ENCODE measurements around the gene TUB.

The TUB gene

GRCh38 chr11:8110396-8110795 is 29.4 kb downstream of the TUB start:
- H4K20me1 ChIP-seq, result no peaks in the 10 kb centered on the region
- H3K4me2 ChIP-seq, result no peak overlapping the region
- no peak overlapping the region for H3K4me3 ChIP-seq
- H3K4me1 ChIP-seq, result no peaks in the 10 kb centered on the region
- no peak for TF ChIP-seq Cebpa-rat (IDR thresholded peaks at IDR 0.05)
- 0 out of 22 replicates have a peak, but pooled peaks cover 0 to 8% (median 0%) of the 10 kb centered on the region in 11 experiments for H3K36me3 ChIP-seq
- H3K27ac ChIP-seq, result no peak overlapping the region
- no peaks in the 10 kb centered on the region for H3K27me3 ChIP-seq
- H3K9ac ChIP-seq, result no peak overlapping the region
- H3K9me3 ChIP-seq (replicated peaks in 1 of 11), result peaks cover 21 to 25% (median 24%) of the 10 kb centered on the region in 11 experiments

GRCh38 chr11:8111636-8112035 is 30.6 kb downstream of the TUB start:
- Histone ChIP-seq H3K4me2 (no peak overlapping the region), H3K4me3 (no peak overlapping the region), H3K9ac (no peak overlapping the region), H3K27me3 (no peaks in the 10 kb centered on the region), H3K4me1 (no peaks in the 10 kb centered on the region), H3K36me3 (0 out of 22 replicates have a peak, but pooled peaks cover 0 to 4% (median 0%) of the 10 kb centered on the region in 11 experiments), H3K27ac (no peak overlapping the region), H3K9me3 (replicated peaks in 1 of 11) (peaks cover 25 to 33% (median 31%) of the 10 kb centered on the region in 11 experiments), H4K20me1 (no peaks in the 10 kb centered on the region)
- no peak for TF ChIP-seq Cebpa-rat (IDR thresholded peaks at IDR 0.05)

- Histone ChIP-seq H4K20me1 (no peaks in the 10 kb centered on the region), H3K36me3 (no peaks in the 10 kb centered on the region), H3K4me3 (no peak overlapping the region), H3K27ac (no peak overlapping the region), H3K9me3 (replicated peaks in 1 of 11) (peaks cover 0 to 18% (median 12%) of the 10 kb centered on the region in 11 experiments; a peak in 16 of 22 replicates), H3K4me1 (no peaks in the 10 kb centered on the region), H3K4me2 (no peak overlapping the region), H3K27me3 (no peaks in the 10 kb centered on the region), H3K9ac (no peak overlapping the region)
- no peak for TF ChIP-seq Cebpa-rat (IDR thresholded peaks at IDR 0.05)
These were observed 41.3 kb downstream of the TUB start for GRCh38 chr11:8122173-8122764.

GRCh38 chr11:8126649-8127289 is 45.8 kb downstream of the TUB start:
- Histone ChIP-seq H3K4me3 (no peak overlapping the region), H3K9me3 (replicated peaks in 1 of 11) (no peaks in the 10 kb centered on the region), H3K4me2 (no peak overlapping the region), H3K9ac (no peak overlapping the region), H3K4me1 (no peaks in the 10 kb centered on the region), H3K27me3 (no peaks in the 10 kb centered on the region), H4K20me1 (no peaks in the 10 kb centered on the region), H3K36me3 (no peaks in the 10 kb centered on the region), H3K27ac (no peak overlapping the region)
- TF ChIP-seq Cebpa-rat (IDR thresholded peaks at IDR 0.05), result no peak

- Histone ChIP-seq H3K27me3 (no peaks in the 10 kb centered on the region), H3K27ac (no peak overlapping the region), H3K4me2 (no peak overlapping the region), H3K9me3 (replicated peaks in 1 of 11) (no peaks in the 10 kb centered on the region), H3K36me3 (no peaks in the 10 kb centered on the region), H3K4me1 (no peaks in the 10 kb centered on the region), H4K20me1 (no peaks in the 10 kb centered on the region), H3K4me3 (no peak overlapping the region), H3K9ac (no peak overlapping the region)
- TF ChIP-seq Cebpa-rat (IDR thresholded peaks at IDR 0.05), result no peak
These were observed 46.4 kb downstream of the TUB start for GRCh38 chr11:8127447-8127846.

GRCh38 chr11:8138526-8138925 is 57.5 kb downstream of the TUB start:
- Histone ChIP-seq H3K4me1 (no peaks in the 10 kb centered on the region), H3K36me3 (no peaks in the 10 kb centered on the region), H4K20me1 (no peaks in the 10 kb centered on the region), H3K9me3 (replicated peaks in 1 of 11) (peaks cover 0 to 4% (median 0%) of the 10 kb centered on the region in 11 experiments; a peak in 2 of 22 replicates), H3K4me3 (no peak overlapping the region), H3K9ac (no peak overlapping the region), H3K4me2 (no peak overlapping the region), H3K27me3 (no peaks in the 10 kb centered on the region), H3K27ac (no peak overlapping the region)
- TF ChIP-seq Cebpa-rat (IDR thresholded peaks at IDR 0.05), result no peak

GRCh38 chr11:8149726-8150125 is 68.7 kb downstream of the TUB start:
- H3K27ac ChIP-seq, result no peak overlapping the region
- no peaks in the 10 kb centered on the region for H3K27me3 ChIP-seq
- TF ChIP-seq Cebpa-rat (IDR thresholded peaks at IDR 0.05), result no peak
- H3K9me3 ChIP-seq (replicated peaks in 1 of 11), result no peaks in the 10 kb centered on the region
- H3K9ac ChIP-seq, result no peak overlapping the region
- no peaks in the 10 kb centered on the region for H3K4me1 ChIP-seq
- no peak overlapping the region for H3K4me3 ChIP-seq
- H4K20me1 ChIP-seq, result no peaks in the 10 kb centered on the region
- H3K4me2 ChIP-seq, result no peak overlapping the region
- H3K36me3 ChIP-seq, result no peaks in the 10 kb centered on the region

All from BLaER1 treated with 17β-estradiol and CSF1 and Interleukin-3, amounts not matched to agents 10 nM and 100 nM (cell line).